AG04450 (cell line): Measurements from ENCODE around the gene SSX4B. TPM values are rescaled to one million over a fixed set of nuclear protein-coding genes. Genes with fewer than 3 reads are reported as not detected.
"Not testable (repeated sequence)": the region's sequence is repeated elsewhere in the genome, so short reads cannot be mapped to it uniquely, and the experiment has no call there.

Experiments used
- CTCF ChIA-PET: fragments of 300-600, 350-600 bp; formaldehyde crosslinking; extraction: SDS; loops from one replicate; lab custom pipeline; 2022; ENCODE audit warnings: antibody characterized with exemption, inconsistent platforms; lab: Charles Lee
- POLR2A ChIA-PET: fragments of 350-600 bp; formaldehyde crosslinking; extraction: SDS; loops from one replicate; lab custom pipeline; 2021; ENCODE audit warnings: antibody characterized with exemption, inconsistent platforms; lab: Yijun Ruan, JAX
- DNase-seq: peaks from one replicate; pipeline ENCODE4 v3.0.0-alpha.2; 2011; ENCODE audit warnings: low read depth, low spot score
- H3K27ac ChIP-seq: one replicate; pipeline ENCODE4 v1.5.1; 2012; ENCODE audit warnings: low read depth, low read length, control low read depth
- H3K27me3 ChIP-seq: one replicate; pipeline ENCODE4 v1.6.0; 2012; ENCODE audit warnings: low read length; ENCODE audit not compliant: control insufficient read depth, insufficient read depth
- H3K4me3 ChIP-seq: 2 replicates; pipeline ENCODE4 v1.5.1; 2011; ENCODE audit warnings: mild to moderate bottlenecking, low read depth, low read length, control low read depth
- H3K9me3 ChIP-seq: 2 replicates; pipeline ENCODE4 v1.5.1; 2012; ENCODE audit warnings: low read length; ENCODE audit not compliant: control insufficient read depth, insufficient read depth
- CTCF ChIP-seq: IDR thresholded peaks from 2 replicates; pipeline ENCODE4 v1.5.1; 2011; ENCODE audit warnings: low read depth, low read length, control low read depth, inconsistent platforms
- polyA plus RNA-seq: library from polyadenylated mRNA; depleted of rRNA; stranded (reverse); fragments of >200 nt; gene quantifications from 2 replicates; pipeline ENCODE4 v1.2.3, GENCODE V29; 2011; rRNA removed
- small RNA-seq: library from RNA; depleted of rRNA; stranded (forward); fragments of <200 nt; gene quantifications from one replicate; pipeline ENCODE3, GENCODE V24; 2012; ENCODE audit warnings: low read depth; ENCODE audit not compliant: insufficient read length

SSX4B gene
- polyA plus RNA-seq, 1 experiment: not detected

- H3K27ac ChIP-seq, POLR2A ChIA-PET, H3K27me3 ChIP-seq, CTCF ChIA-PET, H3K4me3 ChIP-seq, DNase-seq, H3K9me3 ChIP-seq: not testable (repeated sequence)
Measured at GRCh38 chrX:48396931-48397330, 14.8 kb downstream of the SSX4B start.

GRCh38 chrX:48383239-48383638, 28.5 kb downstream of the SSX4B start, which contains the start of gene SSX4:
Gene SSX4 (plus strand): TSS chrX:48383539. CDS start chrX:48384054, 515 bp downstream.
- CTCF ChIA-PET, DNase-seq, H3K4me3 ChIP-seq, H3K9me3 ChIP-seq, POLR2A ChIA-PET, H3K27ac ChIP-seq, H3K27me3 ChIP-seq: not testable (repeated sequence)

GRCh38 chrX:48370408-48370807, 41.4 kb downstream of the SSX4B start:
- H3K4me3 ChIP-seq, CTCF ChIA-PET, H3K9me3 ChIP-seq, DNase-seq, H3K27ac ChIP-seq, H3K27me3 ChIP-seq, POLR2A ChIA-PET: not testable (repeated sequence)

- H3K27me3 ChIP-seq, POLR2A ChIA-PET, H3K9me3 ChIP-seq, H3K4me3 ChIP-seq, H3K27ac ChIP-seq, CTCF ChIA-PET, DNase-seq: not testable (repeated sequence)
Measured at GRCh38 chrX:48367717-48368408, 43.9 kb downstream of the SSX4B start.

- H3K27me3 ChIP-seq, H3K4me3 ChIP-seq, DNase-seq, H3K9me3 ChIP-seq, CTCF ChIA-PET, H3K27ac ChIP-seq, POLR2A ChIA-PET: not testable (repeated sequence)
Measured at GRCh38 chrX:48359281-48359680, 52.5 kb downstream of the SSX4B start.

- Histone ChIP-seq H3K9me3 (no peaks in the 10 kb centered on the region), H3K27ac (no peak overlapping the region), H3K27me3 (no peaks in the 10 kb centered on the region), H3K4me3 (no peak overlapping the region)
- CTCF ChIA-PET: no interaction called here
- TF ChIP-seq CTCF: no peak
- DNase-seq: no peak
- POLR2A ChIA-PET: no interaction called here
Measured at GRCh38 chrX:48357681-48358080, 54.1 kb downstream of the SSX4B start.

GRCh38 chrX:48356315-48357094, 55.3 kb downstream of the SSX4B start, which contains the start of gene SSX3:
Gene SSX3 (minus strand): TSS chrX:48356703. CDS start chrX:48355249, 1,454 bp downstream.
- H3K4me3 ChIP-seq, CTCF ChIA-PET, H3K27me3 ChIP-seq, H3K9me3 ChIP-seq, H3K27ac ChIP-seq, DNase-seq, POLR2A ChIA-PET: not testable (repeated sequence)

Small RNA genes lying within 50 kb of the gene (small RNA-seq; reads per million reads assigned to genes)
- not detected for gene AL606490.4
- not detected for gene AL606490.7

Other genes with a start within 250 kb of the SSX4B start
- gene SSX5, start 215.2 kb downstream of the SSX4B start, polyA plus RNA-seq: not detected in 2 replicates
- not detected in 2 replicates for gene SSX1, start 156.6 kb downstream of the SSX4B start, polyA plus RNA-seq
- not detected in 2 replicates for gene SSX3, start 55.3 kb downstream of the SSX4B start, polyA plus RNA-seq
- not detected in 2 replicates for gene SSX4, start 28.4 kb downstream of the SSX4B start, polyA plus RNA-seq
- gene SLC38A5, start 58.3 kb upstream of the SSX4B start, polyA plus RNA-seq: 19.1 and 22.3 TPM in 2 replicates
- 19.7 and 26.3 TPM in 2 replicates for gene FTSJ1, start 64.2 kb upstream of the SSX4B start, polyA plus RNA-seq
- 8.4 and 11.6 TPM in 2 replicates for gene PORCN, start 97.0 kb upstream of the SSX4B start, polyA plus RNA-seq
- 19.8 and 23.8 TPM in 2 replicates for gene EBP, start 109.8 kb upstream of the SSX4B start, polyA plus RNA-seq
- 7.9 and 9.3 TPM in 2 replicates for gene TBC1D25, start 127.8 kb upstream of the SSX4B start, polyA plus RNA-seq
- 294 and 317 TPM in 2 replicates for gene RBM3, start 162.5 kb upstream of the SSX4B start, polyA plus RNA-seq
- gene WDR13, start 185.5 kb upstream of the SSX4B start, polyA plus RNA-seq: 24.1 and 50.3 TPM in 2 replicates